Breast epithelium (tissue), 4 donors: ENCODE measurements around the gene AP5Z1. TPM values are rescaled to one million over a fixed set of nuclear protein-coding genes. Genes with fewer than 3 reads are reported as not detected.
A peak's percentile ranks its signal among the peaks of the same experiment; 100 is the strongest.

ENCODE experiments used
- DNase-seq, 2 donors: peaks; one replicate each; pipeline ENCODE4 v3.0.0-alpha.2; 2019; ENCODE audit warnings: low spot score in 2 of 2
- H3K27ac ChIP-seq, 2 donors: fragments of 200-600 bp; sonication (generic) in 1 of 2; one replicate each; pipeline ENCODE4 v1.5.1; 2016 to 2019; ENCODE audit warnings: mild to moderate bottlenecking in 1 of 2
- H3K27me3 ChIP-seq, 2 donors: fragments of 200-600 bp; sonication (generic) in 1 of 2; one replicate each; pipeline versions ENCODE4 v1.5.1 to v1.6.0; 2017 to 2019; ENCODE audit warnings: control low read depth in 1 of 2, mild to moderate bottlenecking in 1 of 2
- H3K36me3 ChIP-seq: fragments of 200-600 bp; one replicate; pipeline ENCODE4 v1.5.1; 2019
- H3K4me1 ChIP-seq, 2 donors: fragments of 200-600 bp; sonication (generic); one replicate each; pipeline ENCODE4 v1.5.1; 2016 to 2019; ENCODE audit warnings: control low read depth in 1 of 2
- H3K4me3 ChIP-seq, 3 donors: fragments of 200-600 bp; sonication (generic); 1 replicate in 2 of 3; 2 replicates in 1 of 3; pipeline ENCODE4 v1.5.1; 2016 to 2019; ENCODE audit warnings: mild to moderate bottlenecking in 3 of 3, moderate library complexity in 2 of 3
- H3K9me3 ChIP-seq, 2 donors: fragments of 200-600 bp; sonication (generic) in 1 of 2; one replicate each; pipeline ENCODE4 v1.5.1; 2016 to 2019; ENCODE audit warnings: control low read depth in 1 of 2
- POLR2A ChIP-seq: fragments of 450-650 bp; IDR thresholded peaks from one replicate; pipeline ENCODE4 v1.6.1; 2016; ENCODE audit warnings: antibody characterized with exemption, mild to moderate bottlenecking, moderate library complexity
- POLR2AphosphoS5 ChIP-seq, 3 donors: sonication (generic); formaldehyde crosslinking; IDR thresholded peaks; one replicate each; pipeline ENCODE4 v1.6.1; 2017; ENCODE audit warnings: antibody characterized with exemption in 3 of 3
- intact Hi-C: fragments of 100-400 bp; cut with DNase I; formaldehyde crosslinking; loops from one replicate; pipeline ENCODE4 v1.15.1; 2023; ENCODE audit warnings: low total_unique reads
- total RNA-seq, 3 donors: library from RNA; depleted of rRNA; stranded (reverse); fragments of >200 nt; gene quantifications; one replicate each; pipeline ENCODE4 v1.1.0, GENCODE V29; 2016
- TF ChIP-seq, protein P1 (sequence below), 3 donors: fragments of 450-650 bp; IDR thresholded peaks; one replicate each; pipeline ENCODE4 v1.5.1; 2016 to 2017; ENCODE audit warnings: antibody characterized with exemption in 3 of 3, mild to moderate bottlenecking in 3 of 3, moderate library complexity in 3 of 3

Gene AP5Z1
- total RNA-seq, 3 donors from 2014 or later = 20.0 to 25.9 (median 23.3) TPM

DNA sequence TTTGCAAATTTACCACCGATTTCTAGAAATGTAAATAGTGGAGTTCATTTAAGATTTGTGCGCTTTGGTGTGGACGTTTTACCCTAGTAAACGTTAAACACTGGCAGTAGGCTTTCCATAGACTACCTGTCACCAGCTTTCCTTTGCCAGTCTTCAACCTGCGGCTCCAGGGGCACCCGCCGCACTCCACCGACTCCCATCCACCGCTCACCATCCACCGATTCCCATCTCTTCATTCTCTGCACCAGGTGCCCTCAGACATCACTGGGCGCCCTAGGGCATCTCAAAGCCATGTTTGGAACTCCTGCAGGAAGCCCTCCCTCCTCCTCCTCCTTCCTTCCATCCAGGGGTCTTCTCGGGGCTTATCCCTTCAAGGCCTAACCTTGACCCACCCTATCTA, 1.4 kb upstream of the AP5Z1 start:
- Histone ChIP-seq H3K9me3 (no peaks in the 10 kb centered on the region), H3K27ac (peak overlapping the region in 1 of 2 donors; percentile 99), H3K27me3 (no peaks in the 10 kb centered on the region), H3K36me3 (no peaks in the 10 kb centered on the region), H3K4me3 (no peak overlapping the region), H3K4me1 (peaks cover 0 to 7% of the 10 kb centered on the region in 2 donors)
- intact Hi-C loops = no loop called here
- no peak for TF ChIP-seq POLR2A
- TF ChIP-seq, protein P1, sequence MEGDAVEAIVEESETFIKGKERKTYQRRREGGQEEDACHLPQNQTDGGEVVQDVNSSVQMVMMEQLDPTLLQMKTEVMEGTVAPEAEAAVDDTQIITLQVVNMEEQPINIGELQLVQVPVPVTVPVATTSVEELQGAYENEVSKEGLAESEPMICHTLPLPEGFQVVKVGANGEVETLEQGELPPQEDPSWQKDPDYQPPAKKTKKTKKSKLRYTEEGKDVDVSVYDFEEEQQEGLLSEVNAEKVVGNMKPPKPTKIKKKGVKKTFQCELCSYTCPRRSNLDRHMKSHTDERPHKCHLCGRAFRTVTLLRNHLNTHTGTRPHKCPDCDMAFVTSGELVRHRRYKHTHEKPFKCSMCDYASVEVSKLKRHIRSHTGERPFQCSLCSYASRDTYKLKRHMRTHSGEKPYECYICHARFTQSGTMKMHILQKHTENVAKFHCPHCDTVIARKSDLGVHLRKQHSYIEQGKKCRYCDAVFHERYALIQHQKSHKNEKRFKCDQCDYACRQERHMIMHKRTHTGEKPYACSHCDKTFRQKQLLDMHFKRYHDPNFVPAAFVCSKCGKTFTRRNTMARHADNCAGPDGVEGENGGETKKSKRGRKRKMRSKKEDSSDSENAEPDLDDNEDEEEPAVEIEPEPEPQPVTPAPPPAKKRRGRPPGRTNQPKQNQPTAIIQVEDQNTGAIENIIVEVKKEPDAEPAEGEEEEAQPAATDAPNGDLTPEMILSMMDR (IDR thresholded peaks at IDR 0.05) = no peak
- no peak for DNase-seq

DNA sequence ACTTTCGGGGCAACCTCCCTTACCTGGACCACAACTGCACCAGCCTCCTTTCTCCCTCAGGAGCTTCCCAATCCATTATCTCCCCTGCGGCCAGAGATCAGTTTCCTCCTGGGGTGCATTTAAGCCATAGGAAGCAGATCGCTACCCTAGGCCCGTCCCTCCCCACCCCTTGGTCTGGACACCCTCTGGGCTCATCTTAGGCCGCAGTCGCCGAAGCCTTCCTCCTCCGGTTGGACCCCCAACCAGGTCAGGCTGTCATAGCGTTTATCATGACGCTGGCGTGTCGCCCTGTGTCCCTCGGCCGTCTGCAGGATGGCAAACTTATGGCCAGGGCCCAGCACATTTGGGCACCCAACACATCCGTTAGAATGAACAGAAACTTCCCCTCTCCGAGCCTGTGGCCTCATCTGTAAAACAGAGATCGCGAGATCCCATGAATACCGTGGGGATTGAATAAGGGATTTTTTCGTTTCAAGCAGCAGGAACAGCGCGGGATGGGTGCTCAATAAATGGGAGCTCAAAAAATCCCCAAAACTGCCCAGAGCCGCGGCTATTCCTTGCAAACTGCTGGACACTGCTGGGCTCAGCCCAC, 669 bp upstream of the AP5Z1 start:
- Histone ChIP-seq H3K4me3 (peak overlapping the region; percentile 67 to 91 (median 84)), H3K27ac (peak overlapping the region; percentile 92 to 99), H3K9me3 (no peaks in the 10 kb centered on the region), H3K27me3 (no peaks in the 10 kb centered on the region), H3K4me1 (peaks cover 0 to 7% of the 10 kb centered on the region in 2 donors), H3K36me3 (no peaks in the 10 kb centered on the region)
- TF ChIP-seq POLR2AphosphoS5 (IDR thresholded peaks at IDR 0.05) = no peak
- TF ChIP-seq POLR2A = no peak
- TF ChIP-seq, protein P1 (IDR thresholded peaks at IDR 0.05) = no peak
- DNase-seq = peak in 1 of 2 donors; percentile 40
- intact Hi-C loops = no loop called here

DNA sequence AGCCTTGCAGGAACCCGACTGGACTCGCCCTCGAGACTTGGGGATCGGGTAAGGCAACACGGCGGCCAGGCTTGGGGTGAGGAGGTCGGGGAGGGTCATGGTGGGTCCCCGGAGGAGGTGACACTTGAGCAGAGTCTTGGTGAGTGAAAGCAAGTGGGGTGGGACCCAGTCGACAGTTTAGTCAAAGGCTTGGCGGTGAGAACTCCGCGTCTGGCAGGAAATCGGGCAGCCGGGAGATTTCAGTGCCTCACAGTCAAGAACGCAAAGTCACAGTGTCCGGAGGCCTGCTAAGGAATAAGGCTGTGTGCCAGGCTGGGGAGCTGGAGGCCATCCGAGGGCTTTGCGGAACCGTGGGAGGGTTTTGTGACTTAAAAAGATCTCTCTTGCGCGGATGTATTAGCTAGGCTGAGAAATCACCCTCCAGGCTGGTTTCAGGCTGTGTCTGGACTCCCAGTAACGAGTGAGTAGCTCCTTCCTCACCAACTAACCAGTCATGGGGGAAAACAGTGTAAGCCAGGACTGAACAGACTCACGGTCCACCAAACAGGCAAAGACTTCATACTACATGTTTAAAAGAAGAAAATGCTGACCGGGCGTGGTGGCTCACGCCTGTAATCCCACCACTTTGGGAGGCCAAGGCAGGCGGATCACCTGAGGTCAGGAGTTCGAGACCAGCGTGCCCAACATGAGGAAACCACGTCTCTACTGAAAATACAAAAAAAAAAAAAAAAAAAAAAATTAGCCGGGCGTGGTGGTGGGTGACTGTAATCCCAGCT, 613 bp downstream of the AP5Z1 start:
- intact Hi-C loops = no loop called here
- H3K36me3 ChIP-seq = no peaks in the 10 kb centered on the region
- peak overlapping the region; percentile 67 to 91 (median 84) for H3K4me3 ChIP-seq
- peak in 1 of 2 donors; percentile 45 for DNase-seq
- no peaks in the 10 kb centered on the region for H3K27me3 ChIP-seq
- peaks cover 0 to 7% of the 10 kb centered on the region in 2 donors for H3K4me1 ChIP-seq
- TF ChIP-seq, protein P1 (IDR thresholded peaks at IDR 0.05) = no peak
- no peak for TF ChIP-seq POLR2AphosphoS5 (IDR thresholded peaks at IDR 0.05)
- peak overlapping the region; percentile 92 to 99 for H3K27ac ChIP-seq
- no peaks in the 10 kb centered on the region for H3K9me3 ChIP-seq

DNA sequence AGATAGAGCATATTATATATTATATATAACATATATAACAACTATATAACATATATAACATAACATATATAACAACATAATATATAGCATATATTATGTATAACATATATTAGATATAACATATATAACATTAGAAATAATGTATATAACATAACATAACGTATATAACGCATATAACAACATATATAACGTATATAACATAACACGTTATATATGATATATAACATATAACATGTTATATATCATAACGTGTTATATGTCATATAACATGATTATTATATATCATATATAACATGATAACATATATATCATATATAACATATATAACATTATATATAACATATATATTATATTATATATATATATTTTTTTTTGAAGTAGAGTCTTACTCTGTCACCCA, 3.7 kb downstream of the AP5Z1 start:
- intact Hi-C loops = no loop called here

More for the DNA sequence above, 3.7 kb downstream of the AP5Z1 start:
- Histone ChIP-seq H3K27ac (no peak overlapping the region), H3K9me3 (no peaks in the 10 kb centered on the region), H3K4me3 (no peak overlapping the region), H3K36me3 (no peaks in the 10 kb centered on the region), H3K27me3 (no peaks in the 10 kb centered on the region), H3K4me1 (peaks cover 0 to 7% of the 10 kb centered on the region in 2 donors)
- no peak for TF ChIP-seq POLR2AphosphoS5 (IDR thresholded peaks at IDR 0.05)
- TF ChIP-seq, protein P1 (IDR thresholded peaks at IDR 0.05) = no peak
- no peak for TF ChIP-seq POLR2A
- no peak for DNase-seq
